ENCODE measurements around the gene KRT81. TPM values are rescaled to one million over a fixed set of nuclear protein-coding genes. Genes with fewer than 3 reads are reported as not detected.

Gene KRT81
- total RNA-seq, 4 donors from 2014 or later = 0.27 TPM; not detected in 3

GRCh38 chr12:52335598-52336262 lies 44.4 kb upstream of the KRT81 start:
- H3K4me1 ChIP-seq = no peaks in the 10 kb centered on the region
- peaks cover 12% of the 10 kb centered on the region for H3K27me3 ChIP-seq
- no peak overlapping the region for H3K4me3 ChIP-seq
- WGBS, 2 donors (ENCODE audit: low coverage in 1 of 2) = 57 to 73% methylated on average over 2 of the region's 4 CpGs
- TF ChIP-seq CTCF (IDR thresholded peaks at IDR 0.05) (no peak), POLR2AphosphoS5 (IDR thresholded peaks at IDR 0.05) (no peak), EP300 (IDR thresholded peaks at IDR 0.05) (no peak)
- no peak overlapping the region for H3K27ac ChIP-seq
- peaks cover 0 to 18% (median 0%) of the 10 kb centered on the region in 3 donors for H3K9me3 ChIP-seq
- no peak for ATAC-seq
- no peaks in the 10 kb centered on the region for H3K36me3 ChIP-seq

GRCh38 chr12:52334185-52334584 lies 42.9 kb upstream of the KRT81 start:
- H3K9me3 ChIP-seq = peaks cover 0 to 18% (median 0%) of the 10 kb centered on the region in 3 donors
- WGBS, 2 donors (ENCODE audit: low coverage in 1 of 2) = 55 to 97% methylated on average over 3 of the region's 3 CpGs
- no peak overlapping the region for H3K4me3 ChIP-seq
- peaks cover 12% of the 10 kb centered on the region for H3K27me3 ChIP-seq
- no peaks in the 10 kb centered on the region for H3K4me1 ChIP-seq
- H3K27ac ChIP-seq = no peak overlapping the region
- TF ChIP-seq POLR2A (IDR thresholded peaks at IDR 0.05) (no peak), EP300 (IDR thresholded peaks at IDR 0.05) (no peak), POLR2AphosphoS5 (IDR thresholded peaks at IDR 0.05) (no peak), CTCF (IDR thresholded peaks at IDR 0.05) (no peak)
- no peak for ATAC-seq
- no peaks in the 10 kb centered on the region for H3K36me3 ChIP-seq

- TF ChIP-seq EP300 (IDR thresholded peaks at IDR 0.05) (no peak), CTCF (IDR thresholded peaks at IDR 0.05) (no peak), POLR2AphosphoS5 (IDR thresholded peaks at IDR 0.05) (no peak), POLR2A (IDR thresholded peaks at IDR 0.05) (no peak)
- Histone ChIP-seq H3K27me3 (peaks cover 12% of the 10 kb centered on the region), H3K36me3 (no peaks in the 10 kb centered on the region), H3K9me3 (peaks cover 0 to 18% (median 0%) of the 10 kb centered on the region in 3 donors), H3K4me3 (no peak overlapping the region), H3K4me1 (no peaks in the 10 kb centered on the region), H3K27ac (no peak overlapping the region)
- WGBS, 2 donors (ENCODE audit: low coverage in 1 of 2) = 50% methylated on average over 2 of the region's 3 CpGs; no CpG with 5 or more reads in 1 of the 2 donors
- no peak for ATAC-seq
Observed at GRCh38 chr12:52333321-52333720, 42.0 kb upstream of the KRT81 start.

- H3K27me3 ChIP-seq = peaks cover 12% of the 10 kb centered on the region
- no peak overlapping the region for H3K4me3 ChIP-seq
- H3K36me3 ChIP-seq = no peaks in the 10 kb centered on the region
- TF ChIP-seq CTCF (IDR thresholded peaks at IDR 0.05) (no peak), POLR2A (IDR thresholded peaks at IDR 0.05) (no peak)
- H3K4me1 ChIP-seq = no peaks in the 10 kb centered on the region
- peaks cover 0 to 18% (median 0%) of the 10 kb centered on the region in 3 donors for H3K9me3 ChIP-seq
- no peak for ATAC-seq
- no peak overlapping the region for H3K27ac ChIP-seq
- WGBS, 2 donors (ENCODE audit: low coverage in 1 of 2) = 100% methylated on average over 1 of the region's 1 CpG
Observed at GRCh38 chr12:52332381-52332780, 41.0 kb upstream of the KRT81 start.

- Histone ChIP-seq H3K4me3 (no peak overlapping the region), H3K27me3 (peaks cover 12% of the 10 kb centered on the region), H3K9me3 (peaks cover 0 to 14% (median 0%) of the 10 kb centered on the region in 3 donors), H3K36me3 (no peaks in the 10 kb centered on the region), H3K27ac (no peak overlapping the region), H3K4me1 (no peaks in the 10 kb centered on the region)
- 88 to 90% methylated on average over 3 of the region's 3 CpGs for WGBS, 2 donors (ENCODE audit: low coverage in 1 of 2)
- TF ChIP-seq EP300 (IDR thresholded peaks at IDR 0.05) (no peak), CTCF (IDR thresholded peaks at IDR 0.05) (no peak), POLR2AphosphoS5 (IDR thresholded peaks at IDR 0.05) (no peak), POLR2A (IDR thresholded peaks at IDR 0.05) (no peak)
- no peak for ATAC-seq
Observed at GRCh38 chr12:52331833-52332232, 40.5 kb upstream of the KRT81 start.

Measured in gastroesophageal sphincter (tissue), 4 donors.